Measurements from ENCODE around the gene WDR53.
A peak's percentile ranks its signal among the peaks of the same experiment; 100 is the strongest.
"Not testable (repeated sequence)": the region's sequence is repeated elsewhere in the genome, so short reads cannot be mapped to it uniquely, and the experiment has no call there.

WDR53 gene

DNA sequence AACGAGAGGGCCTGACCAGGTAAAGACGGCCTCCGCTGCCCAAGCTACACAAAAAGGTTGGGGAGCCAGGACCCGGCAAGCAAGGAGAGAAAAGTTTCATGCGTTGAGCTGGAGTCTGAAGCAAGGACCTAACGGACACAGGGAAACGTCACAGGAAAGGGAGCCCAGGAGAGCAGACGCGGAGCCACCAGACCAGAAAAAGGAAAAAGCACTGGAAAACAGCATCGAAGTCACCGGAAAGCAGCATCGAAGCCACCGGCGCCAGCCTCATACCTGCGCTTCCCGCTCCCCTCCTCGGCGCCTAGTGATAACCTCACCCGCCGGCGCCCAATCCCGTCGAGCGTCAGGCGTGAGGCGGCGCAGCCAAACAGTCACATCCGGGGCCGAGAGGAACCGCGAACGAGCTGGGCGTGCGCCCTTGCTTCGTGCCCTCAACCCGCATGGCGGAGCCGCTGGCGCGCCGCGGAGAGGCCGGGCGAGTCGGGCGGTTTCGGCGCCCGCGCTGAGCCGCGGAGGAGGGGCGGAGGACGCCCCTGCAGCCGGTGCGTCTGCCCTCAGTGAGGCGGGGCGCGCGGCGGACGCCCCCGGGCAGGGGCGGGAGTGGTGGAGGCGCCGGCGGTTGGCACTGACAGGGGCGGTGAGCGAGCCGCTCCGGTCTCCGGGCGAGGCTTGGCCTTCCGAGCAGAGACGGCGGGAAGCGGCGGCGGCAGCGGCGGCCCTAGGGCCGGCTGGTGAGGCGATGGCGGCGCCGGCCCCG, at the start of gene WDR53, which contains the start of gene FBXO45:
Gene WDR53 (minus strand): TSS at position 309 of the 757 bp plus-strand sequence. CDS start 7,079 bp downstream, outside the sequence.
Gene FBXO45 (plus strand): TSS at position 415 of the 757 bp plus-strand sequence. CDS start 325 bp downstream, at position 740.
- DNase-seq, result peak; percentile 95 to 96

GRCh38 chr3:196617256-196617655, 48.9 kb upstream of the WDR53 start:
- DNase-seq, result no peak

DNA sequence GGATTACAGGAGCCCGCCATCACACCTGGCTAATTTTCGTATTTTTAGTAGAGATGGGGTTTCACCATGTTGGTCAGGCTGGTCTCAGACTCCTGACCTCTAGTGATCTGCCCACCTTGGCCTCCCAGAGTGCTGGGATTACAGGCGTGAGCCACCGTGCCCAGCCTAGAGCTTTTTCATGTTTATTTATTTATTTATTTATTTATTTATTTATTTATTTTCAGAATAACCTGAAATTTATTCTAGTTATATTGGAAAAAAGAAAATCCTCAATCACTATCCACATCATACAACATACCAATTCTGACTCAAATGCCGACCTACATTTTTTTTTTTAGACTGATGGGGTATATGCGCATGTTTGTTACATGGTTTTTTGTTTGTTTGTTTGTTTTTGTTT, 46.9 kb upstream of the WDR53 start:
- DNase-seq, result not testable (repeated sequence)

DNA sequence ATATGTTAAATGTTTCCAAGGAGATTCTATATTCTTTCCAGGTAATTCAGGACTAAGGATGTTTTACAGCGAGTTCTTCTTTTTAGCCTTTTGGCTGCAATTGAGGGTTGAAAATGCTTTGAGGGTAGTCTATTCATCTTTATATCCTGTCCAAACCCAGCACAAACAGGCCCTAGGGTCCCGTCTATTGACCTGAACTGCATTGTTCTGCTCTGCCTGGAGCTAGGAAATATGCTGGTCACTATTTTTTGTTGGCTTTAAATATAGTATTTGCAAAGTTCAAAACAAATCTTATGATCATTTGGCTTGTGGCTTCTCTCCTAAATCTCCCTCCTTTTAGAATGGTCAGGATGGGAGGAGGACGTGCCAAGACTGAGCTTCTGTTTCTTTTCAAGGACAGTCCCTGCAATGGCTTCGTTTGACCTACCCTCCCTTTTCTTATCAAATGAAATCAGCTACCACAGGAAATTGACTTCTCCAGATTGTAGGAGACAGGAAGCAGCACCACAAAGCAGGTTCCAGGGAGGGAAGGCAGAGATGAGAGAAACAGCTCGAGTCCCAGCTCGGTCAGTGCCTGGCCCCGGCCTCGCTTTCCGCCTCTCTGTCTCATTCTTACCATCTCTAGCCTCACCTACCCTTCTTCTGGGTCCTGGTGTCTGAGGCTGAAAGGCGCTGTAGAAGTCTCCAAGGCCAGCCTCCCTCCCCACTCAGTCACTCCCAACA, 43.6 kb upstream of the WDR53 start:
- DNase-seq, result no peak

DNA sequence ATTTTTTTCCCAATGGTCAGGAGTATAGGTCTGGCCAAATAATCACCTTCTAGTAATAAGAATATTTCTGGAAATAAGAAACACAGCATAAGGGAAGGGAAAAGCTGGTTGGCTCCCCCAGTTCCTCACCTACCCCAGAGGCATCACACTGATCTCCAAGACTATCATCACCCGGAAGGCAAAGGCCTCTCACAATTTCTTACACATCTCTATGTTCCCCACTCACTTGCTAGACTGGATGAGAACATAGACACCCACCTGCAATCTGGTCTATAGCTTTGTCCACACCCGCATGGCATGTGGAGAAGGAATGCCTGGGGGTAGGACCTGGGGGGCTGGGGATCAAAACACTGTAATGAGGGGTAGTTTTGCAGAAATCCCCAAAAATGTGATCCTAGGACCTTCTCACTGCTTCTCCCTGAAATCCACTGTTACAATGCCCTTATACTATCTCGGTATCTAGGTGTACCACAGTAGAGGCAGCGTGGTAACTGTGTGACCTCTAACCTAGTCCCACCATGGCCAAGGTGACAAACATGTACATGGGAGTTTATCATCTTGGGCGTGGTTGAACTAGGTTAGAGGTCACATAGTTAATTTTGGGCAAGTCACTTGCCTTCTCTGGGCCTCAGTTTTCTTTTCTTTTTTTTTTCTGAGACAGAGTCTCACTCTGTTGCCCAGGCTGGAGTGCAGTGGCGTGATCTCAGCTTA, 41.6 kb upstream of the WDR53 start:
- no peak for DNase-seq

DNA sequence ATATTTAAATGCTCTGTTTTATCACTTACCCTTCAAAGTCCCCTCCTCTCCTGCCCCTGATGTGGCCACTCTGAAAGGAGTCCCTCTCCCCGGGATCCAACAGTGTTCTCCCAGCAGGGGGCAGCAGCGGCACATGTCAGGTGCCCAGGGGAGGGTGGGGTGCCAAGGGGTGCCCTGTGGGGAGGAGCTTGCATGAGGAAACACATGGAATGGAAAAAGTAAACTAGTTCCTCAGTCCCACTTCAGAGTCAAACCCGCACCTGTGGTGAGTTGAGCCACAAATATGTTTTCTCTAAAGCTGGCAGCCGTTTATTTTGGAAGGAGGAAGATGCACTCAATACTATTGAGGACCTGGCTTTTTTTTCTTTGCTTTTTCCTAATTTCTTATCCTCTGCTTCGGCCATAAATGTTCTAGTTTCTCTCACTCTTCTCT, 41.0 kb upstream of the WDR53 start:
- DNase-seq, result peak; percentile 92

- no peak for DNase-seq
Observed at GRCh38 chr3:196608693-196609092, 40.3 kb upstream of the WDR53 start.

DNA sequence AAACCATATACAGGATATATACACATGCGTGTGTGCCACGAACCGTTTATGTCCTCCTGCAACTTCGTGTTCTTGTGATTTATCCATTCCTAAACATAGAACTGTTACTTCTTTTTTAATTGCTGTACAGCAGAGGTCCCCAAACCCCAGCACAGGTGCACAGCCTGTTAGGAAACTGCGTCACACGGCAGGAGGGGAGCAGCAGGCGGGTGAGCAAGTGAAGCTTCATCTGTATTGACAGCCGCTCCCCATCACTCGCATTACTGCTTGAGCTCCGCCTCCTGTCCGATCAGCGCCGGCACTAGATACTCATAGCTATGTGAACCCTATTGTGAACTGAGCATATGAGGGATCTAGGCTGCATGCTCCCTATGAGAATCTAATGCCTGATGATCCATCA, 36.2 kb upstream of the WDR53 start:
- DNase-seq, result peak; percentile 67 to 82

DNA sequence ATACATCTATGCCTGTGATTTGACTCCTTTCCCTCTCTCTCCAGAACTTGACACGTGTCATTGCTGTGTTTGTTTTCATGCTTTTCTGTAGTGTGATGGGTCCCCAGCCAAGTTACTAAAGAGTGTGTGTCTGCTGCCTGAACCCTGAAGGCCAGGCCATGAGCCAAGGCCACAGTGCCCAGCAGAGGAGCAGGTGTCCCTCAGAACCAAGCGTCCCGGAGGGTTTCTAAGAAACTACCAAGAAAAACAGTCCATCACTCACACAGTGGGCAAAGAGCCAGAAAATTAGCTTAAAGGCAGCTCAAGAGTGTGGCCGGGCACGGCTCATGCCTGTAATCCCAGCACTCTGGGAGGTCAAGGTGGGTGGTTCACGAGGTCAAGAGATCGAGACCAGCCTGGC, 35.3 kb upstream of the WDR53 start:
- no peak for DNase-seq

- no peak for DNase-seq
Observed at GRCh38 chr3:196602673-196603072, 34.3 kb upstream of the WDR53 start.

DNA sequence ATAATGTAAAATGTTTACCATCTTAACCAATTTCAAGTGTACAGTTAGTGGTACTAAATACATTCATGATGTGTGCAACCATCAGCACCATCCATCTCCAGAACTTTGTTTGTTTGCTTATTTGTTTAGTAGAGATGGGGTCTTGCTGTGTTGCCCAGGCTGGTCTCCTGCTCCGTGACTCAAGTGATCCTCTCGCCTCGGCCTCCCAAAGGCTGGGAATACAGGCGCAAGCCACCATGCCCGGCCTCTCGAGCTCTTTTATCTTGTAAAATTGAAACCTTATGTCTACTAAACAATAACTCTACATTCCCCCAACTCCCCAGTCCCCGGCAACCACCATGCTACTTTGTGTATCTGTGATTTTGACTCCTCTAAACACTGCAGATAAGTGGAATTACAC, 32.0 kb upstream of the WDR53 start:
- DNase-seq, result no peak

GRCh38 chr3:196599734-196600128, 31.4 kb upstream of the WDR53 start:
- DNase-seq, result no peak

- DNase-seq, result peak; percentile 62 to 73
Observed at GRCh38 chr3:196597971-196598733, 29.8 kb upstream of the WDR53 start.

DNA sequence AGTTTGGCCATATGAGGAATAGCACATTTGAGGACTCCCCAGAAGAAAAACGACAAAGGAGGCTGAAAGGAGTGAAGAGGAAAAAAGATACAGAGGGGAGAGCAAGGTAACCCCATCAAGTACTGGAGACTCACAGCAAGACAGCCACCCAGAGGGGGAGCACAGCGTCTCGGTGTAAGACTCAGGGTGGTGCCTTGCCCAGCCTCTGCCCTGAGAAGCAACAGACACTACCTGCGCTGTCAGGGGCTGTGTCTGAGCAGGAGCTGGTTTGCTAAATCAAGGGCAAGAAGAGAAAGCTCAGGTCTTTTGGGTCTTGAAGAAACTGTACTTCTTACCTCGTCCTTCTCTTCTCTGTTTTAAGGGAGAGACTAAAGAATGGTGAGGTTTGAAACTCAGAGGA, 28.0 kb upstream of the WDR53 start:
- DNase-seq, result no peak

- no peak for DNase-seq
Observed at GRCh38 chr3:196590279-196590678, 21.9 kb upstream of the WDR53 start.

- no peak for DNase-seq
Observed at GRCh38 chr3:196585044-196585757, 16.8 kb upstream of the WDR53 start.

DNA sequence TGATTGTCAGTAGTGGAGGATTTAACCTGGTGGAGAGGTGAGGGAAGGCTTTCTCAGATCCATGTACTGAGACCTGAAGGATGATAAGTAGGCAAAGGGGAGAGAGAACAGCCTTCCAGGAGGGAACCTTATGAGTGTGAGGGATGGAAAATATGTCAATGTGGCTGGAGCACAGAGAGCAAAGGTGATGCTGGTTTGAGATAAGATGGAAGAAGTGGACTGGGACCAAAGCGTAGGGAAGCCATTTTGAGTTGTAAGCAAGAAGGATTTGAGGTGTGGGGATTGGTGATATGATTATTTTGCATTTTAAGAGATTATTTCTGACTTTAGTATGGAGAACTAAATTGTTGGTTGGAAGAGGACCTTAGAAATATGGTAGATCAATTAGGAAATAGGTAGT, 4.0 kb upstream of the WDR53 start:
- DNase-seq, result no peak

DNA sequence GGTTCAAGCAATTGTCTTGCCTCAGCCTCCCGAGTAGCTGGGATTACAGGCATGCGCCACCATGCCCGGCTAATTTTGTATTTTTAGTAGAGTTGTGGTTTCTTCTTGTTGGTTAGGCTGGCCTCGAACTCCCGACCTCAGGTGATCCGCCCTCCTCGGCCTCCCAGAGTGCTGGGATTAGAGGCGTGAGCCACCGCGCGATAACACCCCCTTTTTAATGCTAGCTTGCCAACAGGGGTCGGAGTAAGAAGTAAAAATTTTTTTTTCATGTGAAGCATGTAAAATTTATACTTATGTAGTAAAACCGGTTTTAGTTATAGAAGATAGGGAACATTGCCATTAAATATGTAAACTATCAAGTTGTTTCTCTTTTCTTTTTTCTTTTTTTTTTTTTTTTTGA, 2.0 kb upstream of the WDR53 start:
- not testable (repeated sequence) for DNase-seq

- peak; percentile 35 to 54 for DNase-seq
Observed at GRCh38 chr3:196569003-196569516, 706 bp upstream of the WDR53 start.

GRCh38 chr3:196563721-196564225, 4.6 kb downstream of the WDR53 start:
- peak in 1 of 2 donors; percentile 69 for DNase-seq

- DNase-seq, result peak in 1 of 2 donors; percentile 4
Observed at GRCh38 chr3:196559826-196560225, 8.5 kb downstream of the WDR53 start.

GRCh38 chr3:196558476-196558875, 9.9 kb downstream of the WDR53 start:
- DNase-seq, result no peak

All from CD4-positive, alpha-beta T cell treated with Interleukin-4 for 1 hour (primary cell).